ENCODE results near the gene MTMR10.

GRCh38 chr15:30984118-30984517, 7.3 kb downstream of the MTMR10 start:
- TF ChIP-seq POLR2A (IDR thresholded peaks at IDR 0.05) = no peak
- TF ChIP-seq, protein P1, sequence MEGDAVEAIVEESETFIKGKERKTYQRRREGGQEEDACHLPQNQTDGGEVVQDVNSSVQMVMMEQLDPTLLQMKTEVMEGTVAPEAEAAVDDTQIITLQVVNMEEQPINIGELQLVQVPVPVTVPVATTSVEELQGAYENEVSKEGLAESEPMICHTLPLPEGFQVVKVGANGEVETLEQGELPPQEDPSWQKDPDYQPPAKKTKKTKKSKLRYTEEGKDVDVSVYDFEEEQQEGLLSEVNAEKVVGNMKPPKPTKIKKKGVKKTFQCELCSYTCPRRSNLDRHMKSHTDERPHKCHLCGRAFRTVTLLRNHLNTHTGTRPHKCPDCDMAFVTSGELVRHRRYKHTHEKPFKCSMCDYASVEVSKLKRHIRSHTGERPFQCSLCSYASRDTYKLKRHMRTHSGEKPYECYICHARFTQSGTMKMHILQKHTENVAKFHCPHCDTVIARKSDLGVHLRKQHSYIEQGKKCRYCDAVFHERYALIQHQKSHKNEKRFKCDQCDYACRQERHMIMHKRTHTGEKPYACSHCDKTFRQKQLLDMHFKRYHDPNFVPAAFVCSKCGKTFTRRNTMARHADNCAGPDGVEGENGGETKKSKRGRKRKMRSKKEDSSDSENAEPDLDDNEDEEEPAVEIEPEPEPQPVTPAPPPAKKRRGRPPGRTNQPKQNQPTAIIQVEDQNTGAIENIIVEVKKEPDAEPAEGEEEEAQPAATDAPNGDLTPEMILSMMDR (IDR thresholded peaks at IDR 0.05 in 4 of 5, conservative IDR thresholded peaks at IDR 0.05 in 1 of 5) = no peak

Measured in gastrocnemius medialis (tissue), 4 donors.